Measurements from ENCODE around the gene MSI1.
"Not testable (repeated sequence)": the region's sequence is repeated elsewhere in the genome, so short reads cannot be mapped to it uniquely, and the experiment has no call there.

Gene MSI1

GRCh38 chr12:120342175-120343038 is 26.6 kb downstream of the MSI1 start:
- H3K9ac ChIP-seq (ENCODE audit: low read depth, low read length), result no peak overlapping the region
- no peak for TF ChIP-seq CTCF (IDR thresholded peaks at IDR 0.05; ENCODE audit: borderline replicate concordance, extremely low read depth, low read length, poor library complexity, severe bottlenecking)
- TF ChIP-seq EZH2 (IDR thresholded peaks at IDR 0.05; ENCODE audit: borderline replicate concordance, low read depth, low read length, severe bottlenecking), result no peak
- H3K4me1 ChIP-seq (ENCODE audit: insufficient read depth, low read length), result no peaks in the 10 kb centered on the region
- H3K36me3 ChIP-seq (ENCODE audit: insufficient read depth, low read length), result no peaks in the 10 kb centered on the region
- H3K27ac ChIP-seq (ENCODE audit: low read length), result no peak overlapping the region
- H3K27me3 ChIP-seq (ENCODE audit: insufficient read depth, low read length, poor library complexity), result no peaks in the 10 kb centered on the region
- no peaks in the 10 kb centered on the region; the same call in 1 of the 2 replicates for H4K20me1 ChIP-seq (ENCODE audit: insufficient read depth, low read length)
- ATAC-seq (ENCODE audit: insufficient read depth, low read depth), result no peak
- H3K4me3 ChIP-seq (ENCODE audit: low read depth in 1 of 2, low read length in 2 of 2), result no peak overlapping the region
- H2AFZ ChIP-seq (ENCODE audit: low read depth, low read length), result no peak overlapping the region
- no peak for DNase-seq
- H3K79me2 ChIP-seq (ENCODE audit: insufficient read depth, low read length), result no peaks in the 10 kb centered on the region
- H3K9me3 ChIP-seq (ENCODE audit: insufficient read depth, low read length, severe bottlenecking), result peaks cover 7% of the 10 kb centered on the region
- H3K4me2 ChIP-seq (ENCODE audit: insufficient read depth, low read length), result no peak overlapping the region

- no peak for ATAC-seq (ENCODE audit: insufficient read depth, low read depth)
These were observed 29.7 kb downstream of the MSI1 start for GRCh38 chr12:120339256-120339655.

GRCh38 chr12:120337730-120338129 is 31.2 kb downstream of the MSI1 start:
- TF ChIP-seq EZH2 (IDR thresholded peaks at IDR 0.05; ENCODE audit: borderline replicate concordance, low read depth, low read length, severe bottlenecking) (no peak), CTCF (IDR thresholded peaks at IDR 0.05; ENCODE audit: borderline replicate concordance, extremely low read depth, low read length, poor library complexity, severe bottlenecking) (no peak)
- no peak overlapping the region for H2AFZ ChIP-seq (ENCODE audit: low read depth, low read length)

More at GRCh38 chr12:120339256-120339655, 29.7 kb downstream of the MSI1 start:
- Histone ChIP-seq H3K4me1 (ENCODE audit: insufficient read depth, low read length) (no peaks in the 10 kb centered on the region), H3K27ac (ENCODE audit: low read length) (no peak overlapping the region), H2AFZ (ENCODE audit: low read depth, low read length) (no peak overlapping the region), H4K20me1 (ENCODE audit: insufficient read depth, low read length) (no peaks in the 10 kb centered on the region; the same call in 1 of the 2 replicates), H3K9me3 (ENCODE audit: insufficient read depth, low read length, severe bottlenecking) (peaks cover 22% of the 10 kb centered on the region), H3K9ac (ENCODE audit: low read depth, low read length) (no peak overlapping the region), H3K79me2 (ENCODE audit: insufficient read depth, low read length) (no peaks in the 10 kb centered on the region), H3K4me2 (ENCODE audit: insufficient read depth, low read length) (no peak overlapping the region), H3K36me3 (ENCODE audit: insufficient read depth, low read length) (no peaks in the 10 kb centered on the region), H3K4me3 (ENCODE audit: low read depth in 1 of 2, low read length in 2 of 2) (no peak overlapping the region), H3K27me3 (ENCODE audit: insufficient read depth, low read length, poor library complexity) (no peaks in the 10 kb centered on the region)
- TF ChIP-seq CTCF (IDR thresholded peaks at IDR 0.05; ENCODE audit: borderline replicate concordance, extremely low read depth, low read length, poor library complexity, severe bottlenecking) (no peak), EZH2 (IDR thresholded peaks at IDR 0.05; ENCODE audit: borderline replicate concordance, low read depth, low read length, severe bottlenecking) (no peak)
- no peak for DNase-seq

GRCh38 chr12:120336392-120336791 is 32.6 kb downstream of the MSI1 start:
- H2AFZ ChIP-seq (ENCODE audit: low read depth, low read length); H3K79me2 ChIP-seq (ENCODE audit: insufficient read depth, low read length); DNase-seq; ATAC-seq (ENCODE audit: insufficient read depth, low read depth); H3K27ac ChIP-seq (ENCODE audit: low read length); H3K4me3 ChIP-seq (ENCODE audit: low read depth in 1 of 2, low read length in 2 of 2); H3K36me3 ChIP-seq (ENCODE audit: insufficient read depth, low read length); H3K9ac ChIP-seq (ENCODE audit: low read depth, low read length); H3K27me3 ChIP-seq (ENCODE audit: insufficient read depth, low read length, poor library complexity); H3K4me2 ChIP-seq (ENCODE audit: insufficient read depth, low read length); H4K20me1 ChIP-seq (ENCODE audit: insufficient read depth, low read length); H3K4me1 ChIP-seq (ENCODE audit: insufficient read depth, low read length): not testable (repeated sequence)
- peaks cover 22% of the 10 kb centered on the region for H3K9me3 ChIP-seq (ENCODE audit: insufficient read depth, low read length, severe bottlenecking)

More at GRCh38 chr12:120337730-120338129, 31.2 kb downstream of the MSI1 start:
- H4K20me1 ChIP-seq (ENCODE audit: insufficient read depth, low read length), result no peaks in the 10 kb centered on the region; the same call in 1 of the 2 replicates
- no peak overlapping the region for H3K27ac ChIP-seq (ENCODE audit: low read length)
- no peak for ATAC-seq (ENCODE audit: insufficient read depth, low read depth)
- no peak overlapping the region for H3K4me2 ChIP-seq (ENCODE audit: insufficient read depth, low read length)
- no peaks in the 10 kb centered on the region for H3K36me3 ChIP-seq (ENCODE audit: insufficient read depth, low read length)
- DNase-seq, result no peak
- H3K4me3 ChIP-seq (ENCODE audit: low read depth in 1 of 2, low read length in 2 of 2), result no peak overlapping the region
- no peak overlapping the region for H3K9ac ChIP-seq (ENCODE audit: low read depth, low read length)
- peaks cover 22% of the 10 kb centered on the region for H3K9me3 ChIP-seq (ENCODE audit: insufficient read depth, low read length, severe bottlenecking)
- no peaks in the 10 kb centered on the region for H3K27me3 ChIP-seq (ENCODE audit: insufficient read depth, low read length, poor library complexity)
- H3K79me2 ChIP-seq (ENCODE audit: insufficient read depth, low read length), result no peaks in the 10 kb centered on the region
- H3K4me1 ChIP-seq (ENCODE audit: insufficient read depth, low read length), result no peaks in the 10 kb centered on the region

Measured in DND-41 (cell line).